HCT116 (cell line): ENCODE measurements around the gene ZNF862. TPM values are rescaled to one million over a fixed set of nuclear protein-coding genes. Genes with fewer than 3 reads are reported as not detected.

Source experiments
- ATAC-seq: fragments of 200-7000 bp; cut with Tn5 transposase; 2 replicates; pipeline ENCODE4 v1.9.1; 2020; ENCODE audit warnings: mild to moderate bottlenecking, moderate library complexity
- BruUV-seq: library from RNA; stranded (reverse); fragments of 400-500 nt; replicated peaks from 2 replicates; lab custom pipeline; 2021; lab: Mats Ljungman, UMichigan
- CTCF ChIA-PET: fragments of 300-600 bp; sonication (Branson Sonifier 250); formaldehyde crosslinking; loops from one replicate; lab custom pipeline; 2021; ENCODE audit warnings: antibody characterized with exemption; lab: Charles Lee
- POLR2A ChIA-PET: fragments of 300-600, 350-600 bp; sonication (Branson Sonifier 250); formaldehyde crosslinking; loops from one replicate; lab custom pipeline; 2021; ENCODE audit warnings: antibody characterized with exemption; lab: Charles Lee
- RAD21 ChIA-PET, 2 experiments: fragments of 300-600 bp; sonication (Branson Sonifier 250); formaldehyde crosslinking; loops; one replicate each; lab custom pipeline; 2023; ENCODE audit warnings: low total read pairs in 2 of 2; ENCODE audit not compliant: uncharacterized antibody in 2 of 2, unreplicated experiment in 2 of 2, low non-redundant PET in 1 of 2; lab: Charles Lee
- DNase-seq: peaks from one replicate; pipeline ENCODE4 v3.0.0-alpha.2; 2010; ENCODE audit warnings: low read depth, low spot score
- H2AFZ ChIP-seq: fragments of 200-600 bp; shearing (Covaris generic), sonication (generic); 2 replicates; pipeline ENCODE4 v1.6.1; 2017; ENCODE audit warnings: low read depth, mixed run types, mixed read lengths, antibody characterized with exemption, low read length; ENCODE audit not compliant: poor library complexity, severe bottlenecking
- H3K27ac ChIP-seq: 2 replicates; pipeline ENCODE4 v1.5.1; 2012; ENCODE audit warnings: low read depth, low read length
- H3K27me3 ChIP-seq: fragments of 200-600 bp; sonication (generic); 2 replicates; pipeline ENCODE4 v1.6.1; 2016; ENCODE audit warnings: mixed run types, low read length, mixed read lengths; ENCODE audit not compliant: insufficient read depth
- H3K36me3 ChIP-seq, 2 experiments: fragments of 200-500 bp in 1 of 2; fragments of 200-600 bp in 1 of 2; sonication (Bioruptor generic) in 1 of 2; sonication (generic) in 1 of 2; 2 replicates each; pipeline versions ENCODE4 v1.5.1 to v1.6.1; 2014 to 2016; ENCODE audit warnings: low read length in 2 of 2, inconsistent platforms in 1 of 2, mixed read lengths in 1 of 2, mixed run types in 1 of 2; ENCODE audit not compliant: insufficient read depth in 2 of 2, control insufficient read depth in 1 of 2
- H3K4me1 ChIP-seq, 2 experiments: fragments of 200-600 bp in 1 of 2; sonication (generic) in 1 of 2; 2 replicates each; pipeline versions ENCODE4 v1.5.1 to v1.6.1; 2012 to 2017; ENCODE audit warnings: low read length in 2 of 2, inconsistent platforms in 1 of 2, mild to moderate bottlenecking in 1 of 2, mixed read lengths in 1 of 2, mixed run types in 1 of 2, moderate library complexity in 1 of 2; ENCODE audit not compliant: insufficient read depth in 2 of 2, control insufficient read depth in 1 of 2
- H3K4me2 ChIP-seq: fragments of 200-600 bp; sonication (generic); 2 replicates; pipeline ENCODE4 v1.6.1; 2017; ENCODE audit warnings: mixed run types, low read length, mixed read lengths
- H3K4me3 ChIP-seq, 2 experiments: fragments of 200-600 bp in 1 of 2; sonication (generic) in 1 of 2; replicated peaks in 1 of 2; 2 replicates each; pipeline ENCODE4 v1.5.1; 2011 to 2016; ENCODE audit warnings: low read length in 2 of 2, control low read depth in 1 of 2, low read depth in 1 of 2, mild to moderate bottlenecking in 1 of 2, mixed read lengths in 1 of 2, mixed run types in 1 of 2
- H3K79me2 ChIP-seq: fragments of 200-600 bp; sonication (generic); 2 replicates; pipeline ENCODE4 v1.6.1; 2017; ENCODE audit warnings: mild to moderate bottlenecking, mixed run types, low read length, moderate library complexity, mixed read lengths; ENCODE audit not compliant: insufficient read depth
- H3K9ac ChIP-seq: fragments of 200-600 bp; sonication (generic); 2 replicates; pipeline ENCODE4 v1.6.1; 2016; ENCODE audit warnings: low read length, mixed read lengths
- H3K9me2 ChIP-seq: fragments of 200-600 bp; sonication (generic), shearing (Covaris generic); 2 replicates; pipeline ENCODE4 v1.6.1; 2017; ENCODE audit warnings: mixed run types, mild to moderate bottlenecking, moderate library complexity; ENCODE audit not compliant: insufficient read depth
- H3K9me3 ChIP-seq, 2 experiments: fragments of 200-500 bp in 1 of 2; fragments of 200-600 bp in 1 of 2; sonication (Bioruptor generic) in 1 of 2; sonication (generic) in 1 of 2; 2 replicates each; pipeline ENCODE4 v1.6.1; 2014 to 2017; ENCODE audit warnings: low read length in 2 of 2, mixed read lengths in 2 of 2, inconsistent platforms in 1 of 2, low read depth in 1 of 2, mild to moderate bottlenecking in 1 of 2, mixed run types in 1 of 2, moderate library complexity in 1 of 2; ENCODE audit not compliant: control insufficient read depth in 1 of 2, insufficient read depth in 1 of 2
- H4K20me1 ChIP-seq: fragments of 200-600 bp; sonication (generic), shearing (Covaris generic); 2 replicates; pipeline ENCODE4 v1.6.1; 2017; ENCODE audit warnings: mixed run types, mild to moderate bottlenecking, moderate library complexity; ENCODE audit not compliant: insufficient read depth
- CBX3 ChIP-seq: IDR thresholded peaks from 2 replicates; pipeline ENCODE4 v1.6.1; 2012; ENCODE audit warnings: low read depth
- CEBPB ChIP-seq: IDR thresholded peaks from 2 replicates; pipeline ENCODE4 v1.6.1; 2012; ENCODE audit warnings: low read depth
- EZH2 ChIP-seq: fragments of 200-600 bp; sonication (generic); IDR thresholded peaks from 2 replicates; pipeline ENCODE4 v1.6.1; 2017; ENCODE audit warnings: antibody characterized with exemption, mixed run types
- JUND ChIP-seq: IDR thresholded peaks from 2 replicates; pipeline ENCODE4 v1.6.1; 2012
- MAX ChIP-seq: IDR thresholded peaks from 2 replicates; pipeline ENCODE4 v1.6.1; 2012
- SIN3A ChIP-seq: IDR thresholded peaks from 2 replicates; pipeline ENCODE4 v1.6.1; 2012; ENCODE audit warnings: low read depth
- SP1 ChIP-seq: IDR thresholded peaks from 2 replicates; pipeline ENCODE4 v1.6.1; 2012; ENCODE audit warnings: low read depth
- SRF ChIP-seq: IDR thresholded peaks from 2 replicates; pipeline ENCODE4 v1.6.1; 2012; ENCODE audit warnings: low read depth
- ZBTB33 ChIP-seq: IDR thresholded peaks from 2 replicates; pipeline ENCODE4 v1.6.1; 2011; ENCODE audit warnings: mild to moderate bottlenecking, low read length, moderate library complexity; ENCODE audit not compliant: insufficient replicate concordance; ENCODE audit errors: extremely low read depth
- ZFX ChIP-seq: fragments of 450-650 bp; IDR thresholded peaks from 2 replicates; pipeline ENCODE4 v1.6.1; 2017
- intact Hi-C: fragments of 100-400 bp; cut with micrococcal nuclease; formaldehyde crosslinking; loops from 2 replicates; pipeline ENCODE4 v1.10.0; 2022
- total RNA-seq: library from RNA; stranded (reverse); gene quantifications from one replicate; pipeline ENCODE4 v1.2.1, GENCODE V29; 2021; ENCODE audit not compliant: unreplicated experiment
- TF ChIP-seq, protein P1 (sequence below): IDR thresholded peaks from 2 replicates; pipeline ENCODE4 v1.6.1; 2012; ENCODE audit warnings: low read depth
- TF ChIP-seq, protein P2 (sequence below): IDR thresholded peaks from 2 replicates; pipeline ENCODE4 v1.6.1; 2012

Gene ZNF862
- total RNA-seq, 1 experiment from 2014 or later: 8.5 TPM

DNA sequence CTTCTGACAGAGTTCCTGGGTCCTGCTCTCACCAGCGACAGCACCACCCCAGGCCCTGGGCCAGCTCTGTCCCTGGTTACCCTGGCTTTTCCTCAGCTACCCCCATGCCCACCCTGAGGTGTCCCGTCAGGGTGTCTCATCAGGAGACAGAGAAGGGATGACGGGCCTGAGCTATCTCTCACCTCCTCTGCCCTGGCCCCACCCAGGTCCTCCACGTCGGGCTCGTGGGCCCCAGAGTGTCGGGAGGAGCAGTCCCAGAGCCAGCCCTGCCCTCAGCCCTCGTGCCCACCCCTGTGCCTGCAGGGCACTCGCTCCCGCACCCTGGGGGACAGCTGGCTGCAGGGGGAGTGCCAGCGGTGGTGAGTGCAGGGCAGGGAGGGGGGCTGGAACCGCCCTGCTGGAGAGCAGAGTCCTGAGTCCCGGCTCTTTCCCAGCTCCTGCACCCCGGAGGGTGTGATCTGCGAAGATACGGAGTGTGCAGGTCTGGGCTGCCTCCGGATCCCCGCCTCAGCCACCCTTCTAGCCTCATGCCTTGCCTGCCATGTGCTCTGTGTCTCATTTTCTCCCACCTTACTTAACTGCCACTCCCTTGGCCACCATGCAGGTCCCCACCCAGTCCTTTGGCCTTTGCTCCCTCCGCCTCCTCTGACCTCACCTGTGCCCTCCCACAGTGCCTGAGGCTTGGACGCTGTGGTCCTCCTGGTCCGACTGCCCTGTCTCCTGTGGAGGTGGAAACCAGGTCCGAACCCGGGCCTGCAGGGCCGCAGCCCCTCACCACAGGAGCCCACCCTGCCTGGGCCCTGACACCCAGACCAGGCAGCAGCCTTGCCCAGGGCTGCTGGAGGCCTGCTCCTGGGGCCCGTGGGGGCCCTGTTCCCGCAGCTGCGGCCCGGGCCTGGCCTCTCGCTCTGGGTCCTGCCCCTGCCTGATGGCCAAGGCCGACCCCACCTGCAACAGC, 16.7 kb upstream of the ZNF862 start:
- Histone ChIP-seq H3K9ac (no peak overlapping the region), H3K4me2 (no peak overlapping the region), H3K4me1 (no peaks in the 10 kb centered on the region), H2AFZ (no peak overlapping the region), H3K9me2 (no peaks in the 10 kb centered on the region), H3K27ac (no peak overlapping the region), H3K4me3 (no peak overlapping the region), H4K20me1 (no peaks in the 10 kb centered on the region), H3K9me3 (no peaks in the 10 kb centered on the region), H3K79me2 (no peaks in the 10 kb centered on the region), H3K27me3 (no peaks in the 10 kb centered on the region), H3K36me3 (no peaks in the 10 kb centered on the region)
- TF ChIP-seq JUND: no peak
- no peak for TF ChIP-seq EZH2
- TF ChIP-seq CBX3: no peak
- no peak for TF ChIP-seq ZBTB33
- TF ChIP-seq, protein P1, sequence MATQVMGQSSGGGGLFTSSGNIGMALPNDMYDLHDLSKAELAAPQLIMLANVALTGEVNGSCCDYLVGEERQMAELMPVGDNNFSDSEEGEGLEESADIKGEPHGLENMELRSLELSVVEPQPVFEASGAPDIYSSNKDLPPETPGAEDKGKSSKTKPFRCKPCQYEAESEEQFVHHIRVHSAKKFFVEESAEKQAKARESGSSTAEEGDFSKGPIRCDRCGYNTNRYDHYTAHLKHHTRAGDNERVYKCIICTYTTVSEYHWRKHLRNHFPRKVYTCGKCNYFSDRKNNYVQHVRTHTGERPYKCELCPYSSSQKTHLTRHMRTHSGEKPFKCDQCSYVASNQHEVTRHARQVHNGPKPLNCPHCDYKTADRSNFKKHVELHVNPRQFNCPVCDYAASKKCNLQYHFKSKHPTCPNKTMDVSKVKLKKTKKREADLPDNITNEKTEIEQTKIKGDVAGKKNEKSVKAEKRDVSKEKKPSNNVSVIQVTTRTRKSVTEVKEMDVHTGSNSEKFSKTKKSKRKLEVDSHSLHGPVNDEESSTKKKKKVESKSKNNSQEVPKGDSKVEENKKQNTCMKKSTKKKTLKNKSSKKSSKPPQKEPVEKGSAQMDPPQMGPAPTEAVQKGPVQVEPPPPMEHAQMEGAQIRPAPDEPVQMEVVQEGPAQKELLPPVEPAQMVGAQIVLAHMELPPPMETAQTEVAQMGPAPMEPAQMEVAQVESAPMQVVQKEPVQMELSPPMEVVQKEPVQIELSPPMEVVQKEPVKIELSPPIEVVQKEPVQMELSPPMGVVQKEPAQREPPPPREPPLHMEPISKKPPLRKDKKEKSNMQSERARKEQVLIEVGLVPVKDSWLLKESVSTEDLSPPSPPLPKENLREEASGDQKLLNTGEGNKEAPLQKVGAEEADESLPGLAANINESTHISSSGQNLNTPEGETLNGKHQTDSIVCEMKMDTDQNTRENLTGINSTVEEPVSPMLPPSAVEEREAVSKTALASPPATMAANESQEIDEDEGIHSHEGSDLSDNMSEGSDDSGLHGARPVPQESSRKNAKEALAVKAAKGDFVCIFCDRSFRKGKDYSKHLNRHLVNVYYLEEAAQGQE: no peak
- TF ChIP-seq MAX: no peak
- no peak for TF ChIP-seq ZFX
- no peak for TF ChIP-seq SP1
- TF ChIP-seq, protein P2, sequence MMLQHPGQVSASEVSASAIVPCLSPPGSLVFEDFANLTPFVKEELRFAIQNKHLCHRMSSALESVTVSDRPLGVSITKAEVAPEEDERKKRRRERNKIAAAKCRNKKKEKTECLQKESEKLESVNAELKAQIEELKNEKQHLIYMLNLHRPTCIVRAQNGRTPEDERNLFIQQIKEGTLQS: no peak
- TF ChIP-seq CEBPB: no peak
- no peak for TF ChIP-seq SRF
- TF ChIP-seq SIN3A: no peak
- no peak for DNase-seq
- CTCF ChIA-PET: no interaction called here
- RAD21 ChIA-PET: no interaction called here
- no peak for ATAC-seq
- intact Hi-C loops: no loop called here
- BruUV-seq: no TSS peak
- POLR2A ChIA-PET: no interaction called here
